Hindlimb muscle (tissue), 1 donor: Measurements from ENCODE around the gene RPLP1. TPM values are rescaled to one million over a fixed set of nuclear protein-coding genes. Genes with fewer than 3 reads are reported as not detected.
A peak's percentile ranks its signal among the peaks of the same experiment; 100 is the strongest.

ENCODE experiments used
- DNase-seq: peaks from one replicate; pipeline ENCODE4 v3.0.0-alpha.2; 2013
- polyA plus RNA-seq: library from polyadenylated mRNA; unstranded; fragments of 120-200 nt; gene quantifications from one replicate; pipeline ENCODE4 v1.2.1, GENCODE V29; 2013; ENCODE audit not compliant: insufficient read length

The RPLP1 gene
- 3,608 TPM for polyA plus RNA-seq

GRCh38 chr15:69452692-69453521, at the start of gene RPLP1:
Gene RPLP1, plus strand, starts transcription at chr15:69452818. Its CDS starts 131 bp downstream, at chr15:69452949.
- DNase-seq, result peak; percentile 97

DNA sequence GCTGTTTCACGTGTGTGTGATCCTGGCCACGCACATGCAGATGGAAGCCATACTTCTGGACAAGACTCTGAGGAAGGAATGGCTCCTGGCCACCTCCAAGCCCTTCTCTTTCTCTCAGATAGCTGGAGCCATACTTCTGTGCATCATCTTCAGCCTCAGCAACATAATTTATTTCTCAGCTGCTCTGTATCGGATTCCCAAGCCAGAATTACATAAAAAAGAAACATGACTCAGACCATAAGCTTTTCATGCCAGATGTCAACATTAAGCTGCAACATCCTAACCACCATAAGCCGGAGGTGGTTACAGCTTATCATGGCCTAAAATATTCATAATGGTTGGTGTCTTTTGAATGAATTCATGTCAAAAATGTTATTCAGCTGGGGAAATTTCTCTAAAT, 49.0 kb upstream of the RPLP1 start:
- peak; percentile 34 for DNase-seq

GRCh38 chr15:69405110-69405509, 47.5 kb upstream of the RPLP1 start:
- DNase-seq, result no peak

DNA sequence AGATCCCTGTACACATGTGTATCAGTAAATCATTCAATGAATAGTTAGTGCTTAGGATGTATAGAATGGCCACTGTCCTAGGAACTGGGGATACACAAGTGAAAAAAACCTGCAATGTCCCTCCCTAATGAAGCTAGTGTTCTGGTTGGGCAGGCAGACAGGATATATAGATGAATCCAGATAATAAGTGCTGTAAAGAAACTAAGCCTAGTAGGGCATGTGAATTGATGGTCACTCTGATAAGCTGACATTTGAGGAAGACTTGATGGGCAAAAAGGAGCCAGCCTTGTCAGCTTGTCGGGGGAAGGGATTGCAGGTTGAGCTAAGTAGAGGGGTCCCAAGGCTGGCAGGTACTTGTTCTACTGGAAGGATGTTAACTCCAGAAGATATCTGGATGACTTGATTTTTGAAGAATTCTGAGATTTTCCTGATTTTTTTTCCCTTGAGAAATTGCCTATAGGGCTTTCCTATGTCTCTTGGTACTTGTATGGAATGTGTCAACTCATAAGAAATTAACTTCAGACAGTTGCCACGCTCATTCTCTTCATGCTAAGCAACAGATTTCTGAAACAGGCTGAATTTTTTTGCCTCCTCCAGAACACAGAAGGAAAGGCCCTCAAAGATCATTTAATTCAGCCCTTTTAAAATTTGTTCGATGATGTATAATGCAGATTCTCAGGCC, 44.8 kb upstream of the RPLP1 start:
- no peak for DNase-seq

DNA sequence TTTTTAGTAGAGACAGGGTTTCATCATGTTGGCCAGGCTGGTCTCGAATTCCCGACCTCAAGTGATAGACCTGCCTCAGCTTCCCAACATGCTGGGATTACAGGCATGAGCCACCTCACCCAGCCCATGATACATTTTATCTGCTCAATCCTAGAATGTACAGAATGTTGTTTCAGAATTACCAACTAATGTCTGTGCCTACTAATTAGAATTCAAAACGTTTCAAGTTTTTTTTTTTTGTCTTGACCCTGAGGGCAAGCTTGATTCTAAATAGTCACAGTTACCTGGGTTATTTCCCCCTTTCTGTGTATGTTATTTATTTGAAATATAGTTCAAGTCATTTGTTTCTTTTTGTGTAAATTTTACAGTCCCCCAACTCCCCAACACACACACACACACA, 43.8 kb upstream of the RPLP1 start:
- DNase-seq, result no peak

DNA sequence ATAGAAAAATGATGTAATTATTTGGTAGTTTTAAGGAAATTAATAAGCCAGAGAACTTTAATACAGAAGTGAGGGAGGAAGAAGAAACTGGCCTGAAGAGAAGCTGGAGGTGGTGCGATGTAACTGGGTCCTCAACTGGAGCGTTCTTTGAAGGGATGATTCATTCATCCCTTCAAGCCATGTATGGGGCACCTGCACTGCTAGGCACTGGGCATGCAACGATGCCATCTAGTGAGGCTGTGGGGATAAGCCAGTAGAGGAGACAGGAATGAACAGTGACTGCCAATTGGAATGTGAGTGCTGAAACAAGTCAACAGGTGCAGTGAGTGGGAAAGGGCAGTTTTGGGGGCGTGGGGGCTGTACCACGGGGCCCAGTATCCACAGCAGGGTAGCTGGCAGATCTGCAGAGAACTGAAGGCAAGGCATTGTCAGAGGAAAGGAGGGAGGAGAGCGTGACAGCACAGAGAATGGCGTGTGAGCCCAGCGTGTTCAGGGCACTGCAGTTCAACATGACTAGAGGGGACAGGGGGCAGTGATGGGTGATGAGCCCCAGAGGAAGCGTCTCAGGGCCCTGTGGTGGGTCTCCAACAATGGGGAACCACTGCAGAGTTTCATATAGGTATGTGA, 42.3 kb upstream of the RPLP1 start:
- DNase-seq, result no peak

- DNase-seq, result no peak
Observed at GRCh38 chr15:69412274-69412673, 40.3 kb upstream of the RPLP1 start.

GRCh38 chr15:69412701-69413100, 39.9 kb upstream of the RPLP1 start:
- no peak for DNase-seq

GRCh38 chr15:69413822-69414700, 38.6 kb upstream of the RPLP1 start, which contains the start of gene KIF23:
Gene KIF23, plus strand, starts transcription at chr15:69414349. Its CDS starts 117 bp downstream, at chr15:69414466.
- peak; percentile 94 for DNase-seq

DNA sequence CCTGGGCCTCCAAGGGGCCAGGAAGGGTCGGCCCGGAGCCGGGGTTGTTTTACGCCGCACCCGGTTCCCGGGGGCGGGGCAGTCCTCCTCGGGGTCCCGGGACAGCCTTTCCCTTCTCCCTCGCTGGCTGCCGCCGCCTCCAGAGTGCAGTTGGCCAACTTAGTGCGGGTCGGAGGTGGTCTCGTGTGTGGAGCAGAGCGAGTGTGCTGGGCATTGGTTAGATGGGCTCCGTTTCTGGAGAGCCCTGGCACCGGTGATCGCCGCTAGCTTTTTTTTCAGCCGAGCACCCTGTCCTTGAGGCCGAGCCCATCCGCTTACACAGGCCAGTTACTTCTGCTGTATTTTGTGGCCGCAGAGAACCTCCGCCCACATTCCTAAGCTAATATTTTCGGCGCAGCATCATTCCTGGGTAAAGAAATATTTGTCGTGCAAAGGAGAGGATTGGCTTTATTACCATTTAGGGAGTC, 37.9 kb upstream of the RPLP1 start:
- peak; percentile 33 for DNase-seq

GRCh38 chr15:69415381-69415780, 37.2 kb upstream of the RPLP1 start:
- DNase-seq, result no peak

GRCh38 chr15:69417581-69417980, 35.0 kb upstream of the RPLP1 start:
- no peak for DNase-seq

DNA sequence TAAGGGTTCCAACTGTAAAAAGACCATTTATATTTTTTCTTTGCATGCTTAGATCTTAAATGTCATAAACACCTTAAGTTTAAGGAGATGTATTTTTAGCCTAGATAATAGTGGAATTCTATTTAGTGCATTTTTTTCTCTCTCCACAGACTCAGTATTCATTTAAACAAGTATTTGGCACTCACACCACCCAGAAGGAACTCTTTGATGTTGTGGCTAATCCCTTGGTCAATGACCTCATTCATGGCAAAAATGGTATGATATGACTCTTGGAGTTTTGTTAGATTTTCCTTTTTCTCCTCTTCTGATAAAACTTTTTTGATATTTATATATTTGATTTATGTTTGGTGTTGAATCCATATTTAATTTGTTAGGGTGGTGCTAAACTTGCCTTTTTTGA, 31.1 kb upstream of the RPLP1 start:
- DNase-seq, result no peak

GRCh38 chr15:69422336-69422895, 30.2 kb upstream of the RPLP1 start:
- DNase-seq, result no peak

GRCh38 chr15:69424001-69424400, 28.6 kb upstream of the RPLP1 start:
- DNase-seq, result no peak

DNA sequence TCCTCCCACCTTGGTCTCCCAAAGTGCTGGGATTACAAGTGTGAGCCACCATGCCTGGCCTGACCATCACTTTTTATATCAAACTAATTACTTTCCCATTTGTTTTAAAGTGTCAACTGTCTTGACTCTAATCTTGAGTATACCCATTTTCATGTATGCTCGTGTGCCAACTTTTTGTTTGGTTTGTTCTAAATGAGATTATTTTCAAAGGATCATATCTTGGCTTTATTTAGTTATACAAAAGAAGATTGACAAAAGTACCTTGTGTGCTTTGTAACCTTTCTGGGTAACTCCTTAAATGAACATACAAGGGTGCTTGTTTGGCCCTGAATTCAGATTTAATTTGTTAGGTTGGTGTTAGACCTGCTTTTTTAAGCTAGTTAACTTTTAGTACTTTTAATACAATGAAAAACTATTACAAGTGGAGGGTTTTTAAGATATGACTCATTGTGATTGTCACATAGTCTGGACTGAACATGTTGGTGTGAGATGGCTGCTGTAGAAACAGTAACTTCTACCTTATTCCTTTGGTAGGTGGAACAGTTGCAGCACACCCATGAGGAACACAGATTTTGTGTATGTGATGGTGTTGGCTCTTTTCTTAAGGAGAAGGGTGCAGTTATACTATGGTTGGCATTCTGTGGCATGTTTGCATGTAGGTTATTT, 27.7 kb upstream of the RPLP1 start:
- no peak for DNase-seq

- DNase-seq, result no peak
Observed at GRCh38 chr15:69433831-69434230, 18.8 kb upstream of the RPLP1 start.

DNA sequence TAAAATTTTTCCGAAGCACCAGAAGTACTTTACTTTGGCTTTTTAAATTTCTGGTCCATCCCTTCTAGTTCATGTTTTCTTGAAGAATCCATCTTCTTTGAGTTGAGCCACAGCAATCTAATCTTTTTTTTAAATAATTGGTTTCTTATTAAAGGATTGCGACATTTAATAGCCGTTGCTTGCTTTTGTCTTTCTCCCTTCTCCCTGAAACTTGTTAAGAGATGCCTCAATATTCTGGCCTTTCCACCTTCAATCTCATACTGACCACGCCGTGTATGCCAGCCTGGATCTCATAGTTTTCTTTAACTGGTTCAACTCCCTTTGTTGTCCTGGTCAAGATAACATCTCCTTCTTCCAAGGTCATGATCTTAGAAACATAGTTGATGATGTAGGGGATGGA, 18.4 kb upstream of the RPLP1 start:
- no peak for DNase-seq

- no peak for DNase-seq
Observed at GRCh38 chr15:69434679-69435078, 17.9 kb upstream of the RPLP1 start.

DNA sequence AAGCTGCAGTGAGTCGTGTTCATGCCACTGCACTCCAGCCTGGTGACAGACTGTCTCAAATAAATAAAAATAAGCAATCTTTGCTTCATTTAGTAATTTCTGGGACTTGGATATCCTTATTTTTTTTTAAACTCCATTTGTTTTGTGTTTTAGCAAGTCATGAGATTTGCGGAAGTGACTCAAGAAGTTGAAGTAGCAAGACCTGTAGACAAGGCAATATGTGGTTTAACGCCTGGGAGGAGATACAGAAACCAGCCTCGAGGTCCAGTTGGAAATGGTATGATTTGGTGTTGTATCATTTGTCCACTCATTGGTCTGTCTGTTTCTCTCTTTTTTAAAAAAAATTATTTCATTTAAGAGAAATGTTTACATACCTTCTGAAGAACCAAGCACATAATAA, 16.6 kb upstream of the RPLP1 start:
- no peak for DNase-seq

DNA sequence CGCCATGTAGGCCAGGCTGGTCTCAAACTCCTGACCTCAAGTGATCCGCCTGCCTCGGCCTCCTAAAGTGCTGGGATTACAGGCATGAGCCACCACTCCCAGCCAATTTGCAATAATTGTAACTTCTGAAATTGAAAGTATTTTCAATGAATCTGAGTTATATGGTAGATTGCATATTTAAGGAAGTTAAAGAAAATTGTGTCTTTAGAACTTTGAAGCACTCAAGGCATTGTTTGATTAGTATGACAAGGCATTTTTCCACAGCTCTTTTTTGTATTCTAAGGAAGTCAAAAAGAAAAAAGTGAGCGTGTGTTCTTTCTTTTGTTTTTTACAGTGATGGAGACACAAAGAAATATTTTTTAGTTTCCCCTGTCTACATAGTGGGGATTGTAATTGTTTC, 15.7 kb upstream of the RPLP1 start:
- DNase-seq, result no peak
